GM12878 (cell line): ENCODE data around the gene TSFM.

ENCODE experiments used
- CBX5 ChIP-seq: sonication (generic); IDR thresholded peaks from 2 replicates; pipeline ENCODE4 v1.6.1; 2016; ENCODE audit warnings: low read depth, moderate library complexity, mild to moderate bottlenecking, inconsistent platforms
- CTCF ChIP-seq, 3 experiments: IDR thresholded peaks in 2 of 3; conservative IDR thresholded peaks in 1 of 3; 2 replicates each; pipeline ENCODE4 v1.5.1; 2011; ENCODE audit warnings: low read depth in 3 of 3, low read length in 3 of 3, mild to moderate bottlenecking in 3 of 3, control low read depth in 2 of 3, moderate library complexity in 2 of 3, inconsistent platforms in 1 of 3, mixed read lengths in 1 of 3; ENCODE audit not compliant: control insufficient read depth in 2 of 3, insufficient read depth in 1 of 3; ENCODE audit errors: extremely low read depth in 1 of 3
- EP300 ChIP-seq, 2 experiments: fragments of 150-350 bp in 1 of 2; IDR thresholded peaks; 2 replicates each; pipeline ENCODE4 v1.6.1; 2011 to 2012; ENCODE audit warnings: low read depth in 2 of 2, low read length in 2 of 2, borderline replicate concordance in 1 of 2, improper control_type of control experiment in 1 of 2, inconsistent platforms in 1 of 2; ENCODE audit not compliant: control insufficient read depth in 1 of 2
- EZH2 ChIP-seq: IDR thresholded peaks from 2 replicates; pipeline ENCODE4 v1.6.1; 2012; ENCODE audit warnings: low read depth, mild to moderate bottlenecking, control low read depth, inconsistent platforms, low read length, borderline replicate concordance; ENCODE audit not compliant: control insufficient read depth
- NFYB ChIP-seq: IDR thresholded peaks from 2 replicates; pipeline ENCODE4 v1.6.1; 2011; ENCODE audit warnings: low read depth, mild to moderate bottlenecking, low read length, improper control_type of control experiment, moderate library complexity; ENCODE audit not compliant: insufficient read depth
- NR2C1 ChIP-seq: fragments of 450-650 bp; IDR thresholded peaks from 2 replicates; pipeline ENCODE4 v1.6.1; 2017; ENCODE audit warnings: antibody characterized with exemption, mild to moderate bottlenecking, moderate library complexity
- POLR2A ChIP-seq: IDR thresholded peaks from 2 replicates; pipeline ENCODE4 v1.6.1; 2011; ENCODE audit warnings: low read depth, mild to moderate bottlenecking, low read length
- POLR2AphosphoS5 ChIP-seq: IDR thresholded peaks from 2 replicates; pipeline ENCODE4 v1.6.1; 2011; ENCODE audit warnings: mild to moderate bottlenecking, low read length, inconsistent platforms
- SIN3A ChIP-seq: IDR thresholded peaks from 2 replicates; pipeline ENCODE4 v1.6.1; 2012; ENCODE audit warnings: low read depth, low read length, improper control_type of control experiment
- TAF1 ChIP-seq: IDR thresholded peaks from 2 replicates; pipeline ENCODE4 v1.6.1; 2011; ENCODE audit warnings: mild to moderate bottlenecking, low read depth, low read length, borderline replicate concordance
- TCF7 ChIP-seq: IDR thresholded peaks from 2 replicates; pipeline ENCODE4 v1.6.1; 2014; ENCODE audit warnings: antibody characterized with exemption, borderline replicate concordance
- ZNF274 ChIP-seq: IDR thresholded peaks from one replicate; pipeline ENCODE4 v1.8.0; 2011; ENCODE audit not compliant: insufficient read length, insufficient read depth
- ZZZ3 ChIP-seq: IDR thresholded peaks from 2 replicates; pipeline ENCODE4 v1.6.1; 2011; ENCODE audit warnings: low read depth; ENCODE audit not compliant: control insufficient read depth, insufficient read length
- TF ChIP-seq, protein P1 (sequence below): IDR thresholded peaks from 2 replicates; pipeline ENCODE4 v1.6.1; 2012; ENCODE audit warnings: low read length, inconsistent platforms

GRCh38 chr12:57759360-57759980 lies 23.1 kb upstream of the TSFM start:
- TF ChIP-seq CTCF (IDR thresholded peaks at IDR 0.05 in 2 of 3, conservative IDR thresholded peaks at IDR 0.05 in 1 of 3; ENCODE audit: control insufficient read depth in 2 of 3, extremely low read depth in 1 of 3, insufficient read depth in 1 of 3, low read depth in 3 of 3, low read length in 3 of 3) (peak; percentile 55 to 59 (median 56)), EZH2 (no peak), NFYB (no peak), CBX5 (no peak), POLR2A (no peak), TAF1 (no peak), SIN3A (no peak), EP300 (IDR thresholded peaks at IDR 0.05; ENCODE audit: borderline replicate concordance in 1 of 2, control insufficient read depth in 1 of 2, low read depth in 2 of 2, low read length in 2 of 2) (no peak), NR2C1 (no peak), ZZZ3 (no peak), ZNF274 (no peak), POLR2AphosphoS5 (no peak), TCF7 (no peak)
- TF ChIP-seq, protein P1, sequence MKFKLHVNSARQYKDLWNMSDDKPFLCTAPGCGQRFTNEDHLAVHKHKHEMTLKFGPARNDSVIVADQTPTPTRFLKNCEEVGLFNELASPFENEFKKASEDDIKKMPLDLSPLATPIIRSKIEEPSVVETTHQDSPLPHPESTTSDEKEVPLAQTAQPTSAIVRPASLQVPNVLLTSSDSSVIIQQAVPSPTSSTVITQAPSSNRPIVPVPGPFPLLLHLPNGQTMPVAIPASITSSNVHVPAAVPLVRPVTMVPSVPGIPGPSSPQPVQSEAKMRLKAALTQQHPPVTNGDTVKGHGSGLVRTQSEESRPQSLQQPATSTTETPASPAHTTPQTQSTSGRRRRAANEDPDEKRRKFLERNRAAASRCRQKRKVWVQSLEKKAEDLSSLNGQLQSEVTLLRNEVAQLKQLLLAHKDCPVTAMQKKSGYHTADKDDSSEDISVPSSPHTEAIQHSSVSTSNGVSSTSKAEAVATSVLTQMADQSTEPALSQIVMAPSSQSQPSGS: no peak
